ENCODE measurements around the gene TGFBI.
A peak's percentile ranks its signal among the peaks of the same experiment; 100 is the strongest.

TGFBI gene

DNA sequence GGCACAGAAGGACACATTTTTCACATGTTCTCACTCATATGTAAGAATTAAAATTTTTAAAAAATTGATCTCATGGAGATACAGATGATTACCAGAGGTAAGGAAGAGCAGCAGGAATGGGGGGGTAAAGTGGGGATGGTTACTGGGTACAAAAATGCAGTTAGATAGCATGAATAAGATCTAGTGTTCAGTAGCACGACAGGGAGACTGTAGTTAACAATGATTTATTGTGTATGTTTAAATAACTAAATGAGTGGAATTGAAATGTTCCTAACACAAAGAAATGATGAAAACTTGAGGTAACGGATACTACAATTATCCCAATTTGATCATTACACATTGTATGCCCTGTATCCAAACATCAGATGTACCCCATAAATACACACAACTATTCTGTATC lies 15.2 kb upstream of the TGFBI start:
- Histone ChIP-seq H3K4me1 (ENCODE audit: low read length) (peaks cover 11% of the 10 kb centered on the region), H3K9ac (ENCODE audit: low read length) (no peak overlapping the region), H3K9me3 (ENCODE audit: insufficient read depth, low read length) (no peaks in the 10 kb centered on the region), H3K4me2 (ENCODE audit: low read length) (no peak overlapping the region), H3K79me2 (ENCODE audit: low read length) (no peaks in the 10 kb centered on the region), H3K27me3 (ENCODE audit: low read depth, low read length) (peaks cover 47% of the 10 kb centered on the region), H2AFZ (ENCODE audit: low read depth, low read length) (no peak overlapping the region), H4K20me1 (ENCODE audit: insufficient read depth, low read length) (no peaks in the 10 kb centered on the region), H3K4me3 (ENCODE audit: low read length) (no peak overlapping the region), H3K36me3 (replicated peaks; ENCODE audit: low read depth, low read length) (no peaks in the 10 kb centered on the region), H3K27ac (ENCODE audit: low read length) (no peak overlapping the region)
- TF ChIP-seq, protein P1, sequence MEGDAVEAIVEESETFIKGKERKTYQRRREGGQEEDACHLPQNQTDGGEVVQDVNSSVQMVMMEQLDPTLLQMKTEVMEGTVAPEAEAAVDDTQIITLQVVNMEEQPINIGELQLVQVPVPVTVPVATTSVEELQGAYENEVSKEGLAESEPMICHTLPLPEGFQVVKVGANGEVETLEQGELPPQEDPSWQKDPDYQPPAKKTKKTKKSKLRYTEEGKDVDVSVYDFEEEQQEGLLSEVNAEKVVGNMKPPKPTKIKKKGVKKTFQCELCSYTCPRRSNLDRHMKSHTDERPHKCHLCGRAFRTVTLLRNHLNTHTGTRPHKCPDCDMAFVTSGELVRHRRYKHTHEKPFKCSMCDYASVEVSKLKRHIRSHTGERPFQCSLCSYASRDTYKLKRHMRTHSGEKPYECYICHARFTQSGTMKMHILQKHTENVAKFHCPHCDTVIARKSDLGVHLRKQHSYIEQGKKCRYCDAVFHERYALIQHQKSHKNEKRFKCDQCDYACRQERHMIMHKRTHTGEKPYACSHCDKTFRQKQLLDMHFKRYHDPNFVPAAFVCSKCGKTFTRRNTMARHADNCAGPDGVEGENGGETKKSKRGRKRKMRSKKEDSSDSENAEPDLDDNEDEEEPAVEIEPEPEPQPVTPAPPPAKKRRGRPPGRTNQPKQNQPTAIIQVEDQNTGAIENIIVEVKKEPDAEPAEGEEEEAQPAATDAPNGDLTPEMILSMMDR (IDR thresholded peaks at IDR 0.05; ENCODE audit: low read depth, low read length): no peak
- TF ChIP-seq EZH2phosphoT487 (IDR thresholded peaks at IDR 0.05; ENCODE audit: low read depth): no peak

DNA sequence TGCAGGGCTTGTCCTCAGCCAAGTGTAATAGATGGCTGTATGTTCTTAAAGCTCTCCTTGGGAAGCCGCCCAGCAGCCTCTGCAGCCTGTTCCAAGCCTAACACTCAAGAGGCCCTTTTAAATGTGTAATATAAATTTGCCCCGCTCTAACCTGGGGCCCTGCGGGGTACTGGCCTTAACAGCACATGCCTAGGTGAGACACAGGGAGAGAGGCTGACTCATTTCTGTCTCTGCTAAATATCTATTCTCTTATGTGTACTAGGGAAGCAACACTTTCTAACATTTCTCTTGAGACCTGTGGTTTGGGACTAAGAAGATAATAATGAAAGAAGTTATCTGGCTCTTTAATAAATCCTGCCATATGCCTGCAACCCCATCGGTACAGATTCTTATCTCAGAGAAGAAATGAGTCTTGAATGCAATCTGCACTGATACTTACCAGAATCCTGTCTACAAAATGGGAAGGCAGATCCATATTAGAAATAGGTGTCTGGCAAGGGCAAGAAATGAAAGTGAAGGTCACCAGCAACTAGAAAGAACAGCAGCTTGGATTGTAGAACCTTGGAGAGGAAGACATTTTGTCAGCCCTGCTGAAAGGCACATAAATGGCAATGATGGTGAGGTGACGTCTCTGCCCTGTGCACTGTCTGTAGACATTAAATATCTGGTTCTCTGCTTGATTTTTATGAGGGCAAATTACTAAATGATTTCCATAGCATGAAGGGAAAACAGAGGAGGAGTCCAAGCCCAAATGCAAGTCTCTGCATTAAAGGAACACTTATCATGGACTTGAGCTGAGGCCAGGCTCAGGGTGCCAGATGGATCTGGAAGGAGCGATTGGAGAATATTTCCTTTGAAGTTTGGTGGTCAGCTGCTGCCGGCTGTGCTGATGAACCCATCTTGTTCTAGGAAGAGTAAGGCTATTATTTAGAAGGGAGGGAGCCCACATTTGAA lies 14.5 kb upstream of the TGFBI start:
- H2AFZ ChIP-seq (ENCODE audit: low read depth, low read length): no peak overlapping the region
- H3K9me3 ChIP-seq (ENCODE audit: insufficient read depth, low read length): no peaks in the 10 kb centered on the region
- no peaks in the 10 kb centered on the region for H3K36me3 ChIP-seq (replicated peaks; ENCODE audit: low read depth, low read length)
- H3K4me2 ChIP-seq (ENCODE audit: low read length): peak overlapping the region; percentile 45
- no peaks in the 10 kb centered on the region for H3K79me2 ChIP-seq (ENCODE audit: low read length)
- H3K27me3 ChIP-seq (ENCODE audit: low read depth, low read length): peaks cover 51% of the 10 kb centered on the region
- TF ChIP-seq, protein P1 (IDR thresholded peaks at IDR 0.05; ENCODE audit: low read depth, low read length): no peak
- TF ChIP-seq EZH2phosphoT487 (IDR thresholded peaks at IDR 0.05; ENCODE audit: low read depth): no peak
- H3K4me1 ChIP-seq (ENCODE audit: low read length): peaks cover 11% of the 10 kb centered on the region
- no peaks in the 10 kb centered on the region for H4K20me1 ChIP-seq (ENCODE audit: insufficient read depth, low read length)
- no peak overlapping the region for H3K9ac ChIP-seq (ENCODE audit: low read length)
- 0 out of 2 replicates have a peak overlapping the region, but pooled peaks have one; percentile 3 for H3K4me3 ChIP-seq (ENCODE audit: low read length)
- H3K27ac ChIP-seq (ENCODE audit: low read length): no peak overlapping the region

DNA sequence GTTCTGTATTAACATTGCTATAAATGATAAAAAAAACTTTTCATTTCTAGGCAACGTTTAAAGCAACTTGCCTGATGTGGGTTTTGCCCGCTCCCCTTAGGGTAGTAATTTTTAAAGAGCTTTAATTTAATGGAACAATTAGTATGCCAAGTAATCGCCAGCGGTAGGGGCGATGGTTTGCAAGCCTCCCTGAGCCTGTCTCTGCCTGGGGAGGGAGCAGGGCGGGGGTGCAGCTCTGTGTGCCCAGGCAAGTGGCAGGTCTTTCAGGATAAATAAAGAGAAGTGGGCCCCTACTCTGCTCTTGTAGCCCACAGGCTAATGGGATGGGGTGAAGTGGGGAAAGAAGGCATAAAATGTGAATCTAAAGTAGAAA lies 13.8 kb upstream of the TGFBI start:
- Histone ChIP-seq H3K9me3 (ENCODE audit: insufficient read depth, low read length) (no peaks in the 10 kb centered on the region), H3K27ac (ENCODE audit: low read length) (no peak overlapping the region), H3K9ac (ENCODE audit: low read length) (no peak overlapping the region), H3K4me3 (ENCODE audit: low read length) (no peak overlapping the region), H3K4me2 (ENCODE audit: low read length) (no peak overlapping the region), H3K36me3 (replicated peaks; ENCODE audit: low read depth, low read length) (no peaks in the 10 kb centered on the region), H3K79me2 (ENCODE audit: low read length) (no peaks in the 10 kb centered on the region), H4K20me1 (ENCODE audit: insufficient read depth, low read length) (no peaks in the 10 kb centered on the region), H3K4me1 (ENCODE audit: low read length) (peaks cover 11% of the 10 kb centered on the region), H2AFZ (ENCODE audit: low read depth, low read length) (no peak overlapping the region), H3K27me3 (ENCODE audit: low read depth, low read length) (peaks cover 55% of the 10 kb centered on the region)
- TF ChIP-seq, protein P1 (IDR thresholded peaks at IDR 0.05; ENCODE audit: low read depth, low read length): no peak
- TF ChIP-seq EZH2phosphoT487 (IDR thresholded peaks at IDR 0.05; ENCODE audit: low read depth): no peak

DNA sequence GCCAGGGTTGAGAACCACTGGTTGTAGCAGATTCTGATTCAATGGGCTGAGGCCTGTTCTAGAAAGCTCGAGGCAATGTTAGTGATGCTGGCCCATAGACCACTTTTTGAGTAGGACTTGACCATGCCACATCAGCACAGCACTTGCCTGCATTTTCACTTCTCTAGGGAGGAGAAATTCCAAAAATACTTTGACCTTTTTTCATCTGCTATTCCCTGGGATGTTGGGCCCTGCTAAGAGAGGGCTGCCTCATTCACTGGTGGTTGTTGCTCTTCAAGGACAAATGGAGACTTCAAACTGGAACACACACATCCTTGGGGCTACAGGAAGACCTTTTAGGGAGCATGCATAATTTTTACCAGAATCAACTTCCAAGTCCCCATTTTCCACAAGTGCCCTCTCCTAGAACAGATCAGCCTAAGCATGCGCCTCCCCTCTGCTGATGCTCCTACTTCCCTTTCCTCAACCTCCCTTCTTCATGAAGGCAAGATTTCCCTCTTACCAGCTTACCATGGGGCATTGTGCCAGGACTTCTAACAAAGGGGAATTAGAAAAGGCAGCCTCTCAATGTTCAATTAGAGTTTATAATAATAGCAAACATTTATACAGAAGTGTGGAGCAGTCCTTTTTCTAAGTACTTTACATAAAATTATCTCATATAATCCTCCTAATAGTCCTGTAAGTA lies 12.7 kb upstream of the TGFBI start:
- H3K9me3 ChIP-seq (ENCODE audit: insufficient read depth, low read length): no peaks in the 10 kb centered on the region
- peaks cover 57% of the 10 kb centered on the region for H3K27me3 ChIP-seq (ENCODE audit: low read depth, low read length)
- H3K9ac ChIP-seq (ENCODE audit: low read length): no peak overlapping the region
- H3K4me3 ChIP-seq (ENCODE audit: low read length): no peak overlapping the region
- no peaks in the 10 kb centered on the region for H3K36me3 ChIP-seq (replicated peaks; ENCODE audit: low read depth, low read length)
- H4K20me1 ChIP-seq (ENCODE audit: insufficient read depth, low read length): no peaks in the 10 kb centered on the region
- no peak for TF ChIP-seq EZH2phosphoT487 (IDR thresholded peaks at IDR 0.05; ENCODE audit: low read depth)
- TF ChIP-seq, protein P1 (IDR thresholded peaks at IDR 0.05; ENCODE audit: low read depth, low read length): no peak
- no peak overlapping the region for H2AFZ ChIP-seq (ENCODE audit: low read depth, low read length)
- no peak overlapping the region for H3K4me2 ChIP-seq (ENCODE audit: low read length)
- H3K79me2 ChIP-seq (ENCODE audit: low read length): no peaks in the 10 kb centered on the region
- peaks cover 11% of the 10 kb centered on the region for H3K4me1 ChIP-seq (ENCODE audit: low read length)
- no peak overlapping the region for H3K27ac ChIP-seq (ENCODE audit: low read length)
